Osteocyte (in vitro differentiated cells): ENCODE data around the gene NOC4L. TPM values are rescaled to one million over a fixed set of nuclear protein-coding genes. Genes with fewer than 3 reads are reported as not detected.

Experiments
- DNase-seq: peaks from one replicate; pipeline ENCODE4 v3.0.0; 2021; ENCODE audit warnings: mixed read lengths; ENCODE audit not compliant: unreplicated experiment; ENCODE audit errors: extremely low spot score
- H3K27ac Mint-ChIP-seq: one replicate; pipeline ENCODE4 v1.8.0; 2021; ENCODE audit warnings: mild to moderate bottlenecking, mixed read lengths; ENCODE audit not compliant: unreplicated experiment
- H3K27me3 Mint-ChIP-seq: one replicate; pipeline ENCODE4 v1.8.0; 2021; ENCODE audit warnings: mixed read lengths; ENCODE audit not compliant: unreplicated experiment
- H3K36me3 Mint-ChIP-seq: one replicate; pipeline ENCODE4 v1.8.0; 2021; ENCODE audit warnings: mixed read lengths; ENCODE audit not compliant: unreplicated experiment
- H3K4me1 Mint-ChIP-seq: one replicate; pipeline ENCODE4 v1.8.0; 2021; ENCODE audit warnings: mixed read lengths; ENCODE audit not compliant: unreplicated experiment
- H3K4me3 Mint-ChIP-seq: one replicate; pipeline ENCODE4 v1.8.0; 2021; ENCODE audit warnings: mild to moderate bottlenecking, moderate library complexity, mixed read lengths; ENCODE audit not compliant: unreplicated experiment
- H3K9me3 Mint-ChIP-seq: one replicate; pipeline ENCODE4 v1.8.0; 2021; ENCODE audit warnings: mixed read lengths; ENCODE audit not compliant: unreplicated experiment
- total RNA-seq: library from RNA; stranded (reverse); gene quantifications from 2 replicates; pipeline ENCODE4 v1.2.1, GENCODE V29; 2021
- TF ChIP-seq, protein P1 (sequence below): fragments of 200-600 bp; sonication (generic); IDR thresholded peaks from 2 replicates; pipeline ENCODE4 v1.5.0; 2021; ENCODE audit warnings: antibody characterized with exemption, mild to moderate bottlenecking, moderate library complexity

NOC4L gene
- total RNA-seq, 1 donor from 2014 or later = 21.4 TPM

DNA sequence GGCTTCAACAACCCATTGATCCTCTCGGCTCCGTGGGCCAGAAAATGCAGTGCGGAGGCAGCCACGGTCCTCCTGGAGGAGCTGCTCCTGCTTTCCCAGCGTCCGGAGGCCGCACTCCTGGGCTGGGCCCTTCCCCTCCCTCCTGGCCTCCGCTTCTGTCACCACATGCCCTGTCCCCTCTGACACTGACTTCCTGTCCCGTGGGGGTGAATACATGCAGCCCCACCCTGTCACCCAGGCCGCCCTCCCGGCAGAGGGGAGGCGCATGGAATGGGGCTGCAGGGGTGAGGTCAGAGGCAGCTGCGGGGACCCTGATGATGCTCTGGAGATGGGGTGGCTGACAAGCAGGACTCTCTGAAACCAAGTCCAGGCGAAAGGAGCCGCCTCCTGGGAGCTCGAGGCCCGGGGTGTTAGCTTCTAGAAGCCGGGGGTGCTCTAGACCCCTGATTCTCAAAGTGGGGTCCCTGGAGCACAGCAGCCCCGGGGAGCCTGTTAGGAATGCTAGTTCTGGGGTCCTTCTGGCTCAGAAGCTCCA is 32.2 kb downstream of the NOC4L start:
- no peak for DNase-seq
- no peak overlapping the region for H3K4me3 Mint-ChIP-seq
- TF ChIP-seq, protein P1, sequence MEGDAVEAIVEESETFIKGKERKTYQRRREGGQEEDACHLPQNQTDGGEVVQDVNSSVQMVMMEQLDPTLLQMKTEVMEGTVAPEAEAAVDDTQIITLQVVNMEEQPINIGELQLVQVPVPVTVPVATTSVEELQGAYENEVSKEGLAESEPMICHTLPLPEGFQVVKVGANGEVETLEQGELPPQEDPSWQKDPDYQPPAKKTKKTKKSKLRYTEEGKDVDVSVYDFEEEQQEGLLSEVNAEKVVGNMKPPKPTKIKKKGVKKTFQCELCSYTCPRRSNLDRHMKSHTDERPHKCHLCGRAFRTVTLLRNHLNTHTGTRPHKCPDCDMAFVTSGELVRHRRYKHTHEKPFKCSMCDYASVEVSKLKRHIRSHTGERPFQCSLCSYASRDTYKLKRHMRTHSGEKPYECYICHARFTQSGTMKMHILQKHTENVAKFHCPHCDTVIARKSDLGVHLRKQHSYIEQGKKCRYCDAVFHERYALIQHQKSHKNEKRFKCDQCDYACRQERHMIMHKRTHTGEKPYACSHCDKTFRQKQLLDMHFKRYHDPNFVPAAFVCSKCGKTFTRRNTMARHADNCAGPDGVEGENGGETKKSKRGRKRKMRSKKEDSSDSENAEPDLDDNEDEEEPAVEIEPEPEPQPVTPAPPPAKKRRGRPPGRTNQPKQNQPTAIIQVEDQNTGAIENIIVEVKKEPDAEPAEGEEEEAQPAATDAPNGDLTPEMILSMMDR = no peak
- no peaks in the 10 kb centered on the region for H3K4me1 Mint-ChIP-seq
- H3K9me3 Mint-ChIP-seq = no peaks in the 10 kb centered on the region
- H3K27me3 Mint-ChIP-seq = peaks cover 38% of the 10 kb centered on the region
- no peaks in the 10 kb centered on the region for H3K36me3 Mint-ChIP-seq
- no peak overlapping the region for H3K27ac Mint-ChIP-seq

DNA sequence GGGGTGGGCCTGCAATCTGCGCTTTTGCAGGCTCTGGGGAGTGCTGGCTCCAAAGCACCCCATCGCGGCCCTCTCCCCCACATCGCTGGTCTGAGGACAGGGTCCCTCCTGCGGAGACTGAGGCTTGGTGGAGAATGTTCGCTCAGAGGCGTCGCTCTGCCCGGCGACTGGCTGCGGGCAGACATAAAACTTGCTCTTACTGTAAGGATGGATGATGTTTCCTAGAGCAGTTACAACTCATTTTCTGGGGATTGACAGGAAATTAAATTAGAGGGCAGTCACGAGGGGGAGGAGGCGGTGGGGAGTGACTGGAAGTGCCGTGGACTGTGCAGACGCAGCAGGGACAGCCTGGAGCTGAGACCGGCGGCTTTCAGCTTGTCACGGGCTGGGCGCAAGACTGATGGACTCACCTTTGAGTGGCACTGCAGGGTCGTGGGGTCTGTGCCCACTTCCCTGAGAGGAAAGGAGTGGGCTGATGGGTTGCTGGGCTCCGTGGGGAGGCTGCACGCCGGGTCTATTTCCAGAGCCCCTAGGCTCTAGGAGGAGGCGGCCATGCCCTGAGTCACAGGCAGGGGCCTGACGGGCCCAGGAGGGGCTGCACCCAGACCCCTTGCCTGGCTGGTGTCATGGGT is 32.8 kb downstream of the NOC4L start:
- no peak for DNase-seq
- Mint-ChIP-seq H3K36me3 (no peaks in the 10 kb centered on the region), H3K4me3 (no peak overlapping the region), H3K9me3 (no peaks in the 10 kb centered on the region), H3K27me3 (peaks cover 36% of the 10 kb centered on the region), H3K27ac (no peak overlapping the region), H3K4me1 (no peaks in the 10 kb centered on the region)
- TF ChIP-seq, protein P1 = no peak

DNA sequence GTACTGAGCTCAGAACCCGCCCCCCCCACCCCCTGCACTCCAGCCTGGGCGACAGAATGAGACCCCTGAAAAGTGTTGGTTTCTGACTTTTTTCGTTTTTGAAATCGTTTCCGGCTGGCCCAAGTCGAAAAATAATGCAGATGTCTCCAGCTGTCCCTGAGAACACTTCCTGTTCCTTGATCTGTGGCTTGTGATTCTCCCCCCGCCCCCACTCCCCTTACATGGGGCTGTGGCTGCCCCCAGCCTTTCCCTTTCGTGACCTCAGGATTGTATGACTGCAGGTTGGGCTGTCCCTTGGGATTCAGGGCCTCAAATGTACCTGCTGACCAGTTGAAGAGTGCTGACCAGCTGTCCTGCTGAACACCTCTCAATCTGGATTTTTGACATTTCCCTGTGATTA is 34.1 kb downstream of the NOC4L start:
- Mint-ChIP-seq H3K4me3 (no peak overlapping the region), H3K27me3 (peaks cover 41% of the 10 kb centered on the region), H3K27ac (no peak overlapping the region), H3K9me3 (no peaks in the 10 kb centered on the region), H3K36me3 (no peaks in the 10 kb centered on the region), H3K4me1 (no peaks in the 10 kb centered on the region)
- TF ChIP-seq, protein P1 = no peak
- DNase-seq = no peak

DNA sequence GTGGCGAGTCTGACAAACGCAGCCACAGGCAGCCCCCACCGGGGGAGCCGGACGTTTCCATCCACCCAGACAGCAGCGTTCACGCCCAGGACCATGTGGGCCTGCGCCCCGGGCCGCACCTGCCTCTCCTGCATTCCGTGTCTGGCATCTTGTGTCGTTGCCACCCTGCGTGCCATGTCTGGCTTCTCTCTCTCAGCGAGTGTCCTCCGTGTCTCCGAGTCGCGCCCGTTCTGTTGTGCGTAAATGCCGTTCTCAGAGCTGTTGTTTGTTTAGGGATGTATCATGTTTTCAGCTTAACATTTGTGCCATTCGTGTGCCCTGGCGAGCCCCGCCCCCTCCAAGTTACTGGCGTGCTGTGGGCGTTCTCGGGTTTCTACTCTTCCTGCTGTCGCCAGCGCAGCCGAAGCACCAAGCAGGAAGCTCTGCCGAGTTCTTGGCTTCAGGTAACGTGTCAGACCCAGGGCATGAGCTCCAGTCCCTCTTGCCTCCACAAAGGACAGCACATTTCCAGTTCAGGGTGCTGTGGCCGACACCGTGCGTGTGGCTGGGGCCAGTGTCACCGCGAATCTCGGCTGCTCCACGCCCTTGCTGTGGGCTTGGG is 34.6 kb downstream of the NOC4L start:
- Mint-ChIP-seq H3K4me3 (no peak overlapping the region), H3K9me3 (no peaks in the 10 kb centered on the region), H3K27ac (no peak overlapping the region), H3K36me3 (no peaks in the 10 kb centered on the region), H3K27me3 (peaks cover 43% of the 10 kb centered on the region), H3K4me1 (no peaks in the 10 kb centered on the region)
- no peak for DNase-seq
- TF ChIP-seq, protein P1 = no peak
